Gastrocnemius medialis (tissue), 4 donors: ENCODE results near the gene PKNOX2. TPM values are rescaled to one million over a fixed set of nuclear protein-coding genes. Genes with fewer than 3 reads are reported as not detected.

Experiments
- ATAC-seq, 2 donors: fragments of 150-250 bp; one replicate each; pipeline ENCODE4 v1.9.1; 2016
- DNase-seq, 2 donors: peaks; one replicate each; pipeline ENCODE4 v3.0.0-alpha.2; 2019
- H3K27ac ChIP-seq, 4 donors: fragments of 200-600 bp; sonication (generic); 1 replicate in 1 of 4; 2 replicates in 3 of 4; pipeline ENCODE4 v1.5.1; 2016 to 2018; ENCODE audit warnings: mild to moderate bottlenecking in 2 of 4, moderate library complexity in 1 of 4
- H3K27me3 ChIP-seq, 3 donors: fragments of 200-600 bp; sonication (generic) in 2 of 3; 1 replicate in 1 of 3; 2 replicates in 2 of 3; pipeline versions ENCODE4 v1.5.1 to v1.6.0; 2016 to 2019; ENCODE audit warnings: mild to moderate bottlenecking in 1 of 3, moderate library complexity in 1 of 3
- H3K36me3 ChIP-seq, 2 donors: fragments of 200-600 bp; sonication (generic) in 1 of 2; one replicate each; pipeline ENCODE4 v1.5.1; 2017 to 2018
- H3K4me1 ChIP-seq, 2 donors: fragments of 200-600 bp; sonication (generic) in 1 of 2; one replicate each; pipeline ENCODE4 v1.5.1; 2016 to 2017; ENCODE audit warnings: mild to moderate bottlenecking in 2 of 2
- H3K4me3 ChIP-seq, 4 donors: fragments of 200-600 bp; sonication (generic) in 3 of 4; 1 replicate in 1 of 4; 2 replicates in 3 of 4; pipeline ENCODE4 v1.5.1; 2016 to 2019; ENCODE audit warnings: mild to moderate bottlenecking in 2 of 4
- H3K9me3 ChIP-seq, 3 donors: fragments of 200-600 bp; sonication (generic) in 2 of 3; 1 replicate in 1 of 3; 2 replicates in 2 of 3; pipeline ENCODE4 v1.5.1; 2016 to 2019
- POLR2A ChIP-seq, 2 donors: fragments of 450-650 bp; IDR thresholded peaks; one replicate each; pipeline ENCODE4 v1.6.1; 2017; ENCODE audit warnings: antibody characterized with exemption in 2 of 2, mild to moderate bottlenecking in 2 of 2, moderate library complexity in 2 of 2
- in situ Hi-C, 4 donors: fragments of 200-750 bp; cut with MboI; loops; one replicate each; pipeline versions ENCODE4 v1.15.0 to v1.8.0; 2017; ENCODE audit warnings: low sequenced_read_pairs in 4 of 4
- intact Hi-C: fragments of 100-400 bp; cut with DNase I; formaldehyde crosslinking; loops from one replicate; pipeline ENCODE4 v1.15.1; 2023; ENCODE audit warnings: low total_unique reads
- total RNA-seq, 4 donors: library from RNA; depleted of rRNA; stranded (reverse); fragments of >200 nt; gene quantifications; one replicate each; pipeline versions ENCODE4 v1.1.0 to v1.2.3, GENCODE V29; 2016
- TF ChIP-seq, protein P1 (sequence below), 5 experiments: fragments of 450-650 bp in 3 of 5; fragments of 200-600 bp in 2 of 5; sonication (generic) in 2 of 5; IDR thresholded peaks in 4 of 5; conservative IDR thresholded peaks in 1 of 5; 1 replicate in 4 of 5; 2 replicates in 1 of 5; pipeline ENCODE4 v1.5.1; 2016 to 2019; ENCODE audit warnings: antibody characterized with exemption in 5 of 5, mild to moderate bottlenecking in 3 of 5, moderate library complexity in 3 of 5

The PKNOX2 gene
- total RNA-seq, 4 donors from 2014 or later: 3.7 to 11.7 (median 6.0) TPM

DNA sequence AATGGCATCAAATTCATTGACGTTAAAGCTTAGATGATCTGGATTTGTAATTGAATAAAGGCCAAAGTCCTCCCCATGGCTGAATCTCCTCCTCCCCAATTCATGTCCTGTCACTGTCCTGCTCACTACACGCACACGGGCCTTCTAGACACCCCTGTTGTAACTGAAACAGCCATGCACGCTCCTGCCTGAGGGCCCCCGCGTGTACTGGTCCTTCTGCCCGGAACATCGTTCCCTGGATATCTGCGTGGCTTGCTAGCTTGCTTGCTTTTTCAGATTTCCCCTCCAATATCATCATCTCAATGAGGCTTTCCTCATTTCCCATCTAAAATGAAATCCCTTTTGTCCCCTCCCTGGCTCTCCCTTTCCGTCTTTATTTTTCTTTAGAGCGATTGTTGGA, 15.3 kb downstream of the PKNOX2 start:
- no peaks in the 10 kb centered on the region for H3K27me3 ChIP-seq
- no peak overlapping the region for H3K4me3 ChIP-seq
- no peak for ATAC-seq
- in situ Hi-C loops (no loop called here), intact Hi-C loops (no loop called here)
- no peak for DNase-seq
- H3K27ac ChIP-seq: no peak overlapping the region
- TF ChIP-seq POLR2A (IDR thresholded peaks at IDR 0.05): no peak
- TF ChIP-seq, protein P1, sequence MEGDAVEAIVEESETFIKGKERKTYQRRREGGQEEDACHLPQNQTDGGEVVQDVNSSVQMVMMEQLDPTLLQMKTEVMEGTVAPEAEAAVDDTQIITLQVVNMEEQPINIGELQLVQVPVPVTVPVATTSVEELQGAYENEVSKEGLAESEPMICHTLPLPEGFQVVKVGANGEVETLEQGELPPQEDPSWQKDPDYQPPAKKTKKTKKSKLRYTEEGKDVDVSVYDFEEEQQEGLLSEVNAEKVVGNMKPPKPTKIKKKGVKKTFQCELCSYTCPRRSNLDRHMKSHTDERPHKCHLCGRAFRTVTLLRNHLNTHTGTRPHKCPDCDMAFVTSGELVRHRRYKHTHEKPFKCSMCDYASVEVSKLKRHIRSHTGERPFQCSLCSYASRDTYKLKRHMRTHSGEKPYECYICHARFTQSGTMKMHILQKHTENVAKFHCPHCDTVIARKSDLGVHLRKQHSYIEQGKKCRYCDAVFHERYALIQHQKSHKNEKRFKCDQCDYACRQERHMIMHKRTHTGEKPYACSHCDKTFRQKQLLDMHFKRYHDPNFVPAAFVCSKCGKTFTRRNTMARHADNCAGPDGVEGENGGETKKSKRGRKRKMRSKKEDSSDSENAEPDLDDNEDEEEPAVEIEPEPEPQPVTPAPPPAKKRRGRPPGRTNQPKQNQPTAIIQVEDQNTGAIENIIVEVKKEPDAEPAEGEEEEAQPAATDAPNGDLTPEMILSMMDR (IDR thresholded peaks at IDR 0.05 in 4 of 5, conservative IDR thresholded peaks at IDR 0.05 in 1 of 5): no peak
- no peaks in the 10 kb centered on the region for H3K36me3 ChIP-seq
- H3K4me1 ChIP-seq: peaks cover 15 to 23% of the 10 kb centered on the region in 2 donors
- H3K9me3 ChIP-seq: no peaks in the 10 kb centered on the region

- no peaks in the 10 kb centered on the region for H3K36me3 ChIP-seq
- H3K27me3 ChIP-seq: no peaks in the 10 kb centered on the region
- ATAC-seq (no peak), DNase-seq (no peak)
- TF ChIP-seq, protein P1 (IDR thresholded peaks at IDR 0.05 in 4 of 5, conservative IDR thresholded peaks at IDR 0.05 in 1 of 5): no peak
- TF ChIP-seq POLR2A (IDR thresholded peaks at IDR 0.05): no peak
- H3K4me1 ChIP-seq: peaks cover 15 to 23% of the 10 kb centered on the region in 2 donors
- intact Hi-C loops: no loop called here
- in situ Hi-C loops: no loop called here
- no peak overlapping the region for H3K4me3 ChIP-seq
- H3K9me3 ChIP-seq: no peaks in the 10 kb centered on the region
- H3K27ac ChIP-seq: no peak overlapping the region
Measured at GRCh38 chr11:125180413-125181305, 16.1 kb downstream of the PKNOX2 start.

GRCh38 chr11:125182573-125182972, 18.0 kb downstream of the PKNOX2 start:
- Histone ChIP-seq H3K27me3 (no peaks in the 10 kb centered on the region), H3K4me3 (no peak overlapping the region), H3K27ac (no peak overlapping the region), H3K4me1 (peaks cover 10 to 15% of the 10 kb centered on the region in 2 donors), H3K36me3 (no peaks in the 10 kb centered on the region), H3K9me3 (peaks cover 0 to 3% (median 0%) of the 10 kb centered on the region in 3 donors)
- DNase-seq (no peak), ATAC-seq (peak in 1 of 2 donors; percentile 24)
- intact Hi-C loops (no loop called here), in situ Hi-C loops (no loop called here)
- TF ChIP-seq, protein P1 (IDR thresholded peaks at IDR 0.05 in 4 of 5, conservative IDR thresholded peaks at IDR 0.05 in 1 of 5): no peak
- TF ChIP-seq POLR2A (IDR thresholded peaks at IDR 0.05): no peak

DNA sequence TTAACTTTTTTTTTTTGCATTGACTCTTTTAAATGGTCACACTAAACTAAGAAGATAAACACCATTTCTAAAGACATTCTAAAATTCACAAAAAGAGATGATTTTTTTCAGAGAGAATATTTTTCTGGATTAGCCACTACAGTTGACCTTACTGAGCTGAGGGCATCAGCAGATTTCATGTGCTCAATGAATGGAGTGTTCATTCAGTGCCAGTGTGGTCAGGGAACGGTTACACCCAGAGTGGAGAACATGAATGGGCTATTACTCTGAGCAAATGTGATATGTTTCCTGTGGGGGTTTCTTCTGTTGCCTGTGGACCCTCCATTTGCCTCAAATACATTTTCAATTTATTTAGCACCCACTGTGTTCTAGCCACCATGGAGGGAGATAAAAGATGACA, 19.1 kb downstream of the PKNOX2 start:
- intact Hi-C loops: no loop called here
- no peak for ATAC-seq
- H3K36me3 ChIP-seq: no peaks in the 10 kb centered on the region

More for the DNA sequence above, 19.1 kb downstream of the PKNOX2 start:
- no peak overlapping the region for H3K4me3 ChIP-seq
- in situ Hi-C loops: no loop called here
- TF ChIP-seq, protein P1 (IDR thresholded peaks at IDR 0.05 in 4 of 5, conservative IDR thresholded peaks at IDR 0.05 in 1 of 5): no peak
- no peak for TF ChIP-seq POLR2A (IDR thresholded peaks at IDR 0.05)
- no peak overlapping the region for H3K27ac ChIP-seq
- DNase-seq: no peak
- peaks cover 10 to 15% of the 10 kb centered on the region in 2 donors for H3K4me1 ChIP-seq
- H3K27me3 ChIP-seq: no peaks in the 10 kb centered on the region
- H3K9me3 ChIP-seq: peaks cover 0 to 3% (median 0%) of the 10 kb centered on the region in 3 donors
